GM12874 (cell line): ENCODE results near the gene TBC1D21.

ENCODE experiments used
- CTCF ChIP-seq: IDR thresholded peaks from 2 replicates; pipeline ENCODE4 v1.5.1; 2011; ENCODE audit warnings: low read depth, mild to moderate bottlenecking, control low read depth, low read length, moderate library complexity; ENCODE audit not compliant: insufficient read depth

The TBC1D21 gene, protein sequence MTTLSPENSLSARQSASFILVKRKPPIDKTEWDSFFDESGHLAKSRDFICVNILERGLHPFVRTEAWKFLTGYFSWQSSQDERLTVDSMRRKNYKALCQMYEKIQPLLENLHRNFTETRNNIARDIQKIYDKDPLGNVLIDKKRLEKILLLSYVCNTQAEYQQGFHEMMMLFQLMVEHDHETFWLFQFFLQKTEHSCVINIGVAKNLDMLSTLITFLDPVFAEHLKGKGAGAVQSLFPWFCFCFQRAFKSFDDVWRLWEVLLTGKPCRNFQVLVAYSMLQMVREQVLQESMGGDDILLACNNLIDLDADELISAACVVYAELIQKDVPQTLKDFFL

DNA sequence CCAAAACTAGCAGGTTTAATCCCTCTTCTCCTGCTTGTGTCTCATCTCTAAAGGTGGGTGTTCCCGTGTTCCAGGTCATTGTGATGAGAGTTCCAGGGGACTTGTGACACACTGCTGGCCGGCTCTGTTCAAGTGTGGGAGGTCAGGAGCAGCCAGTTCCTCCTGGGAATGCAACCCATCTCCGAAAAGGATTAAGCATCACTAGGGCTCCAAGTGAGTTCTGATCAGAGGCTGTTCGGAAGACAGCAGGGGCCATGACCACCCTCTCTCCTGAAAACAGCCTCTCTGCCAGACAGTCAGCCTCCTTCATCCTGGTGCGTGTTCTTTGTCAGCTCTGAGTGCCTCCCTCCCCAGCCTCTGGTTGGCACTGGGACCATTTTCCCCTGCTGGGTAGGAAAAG is at the start of gene TBC1D21:
TSS of gene TBC1D21 (plus strand) at position 109 of the 400 bp plus-strand sequence. CDS start at position 255, 146 bp downstream.
- TF ChIP-seq CTCF, result no peak

GRCh38 chr15:73826711-73827251 is 46.6 kb upstream of the TBC1D21 start:
- no peak for TF ChIP-seq CTCF

GRCh38 chr15:73829523-73829922 is 43.8 kb upstream of the TBC1D21 start:
- TF ChIP-seq CTCF, result no peak

DNA sequence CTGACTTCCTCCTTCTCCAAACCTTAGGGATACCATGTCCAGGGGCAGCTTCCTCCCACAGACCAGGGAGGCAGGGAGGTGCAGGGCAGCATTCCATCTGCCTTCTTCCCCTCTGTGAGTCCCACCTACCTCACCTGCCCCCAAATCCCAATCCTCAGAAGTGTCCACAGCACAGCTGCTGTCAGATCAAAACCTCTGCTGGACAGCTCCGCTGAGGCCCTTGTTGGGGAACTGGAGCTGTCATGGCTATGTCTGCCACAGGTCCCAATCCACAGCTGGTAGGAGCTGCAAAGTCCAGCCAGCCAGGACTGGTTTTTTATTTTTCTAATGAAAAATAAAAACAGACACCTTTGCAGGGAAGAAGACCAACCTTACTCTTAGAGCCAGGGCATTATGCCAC is 40.7 kb upstream of the TBC1D21 start:
- no peak for TF ChIP-seq CTCF

GRCh38 chr15:73836845-73837244 is 36.5 kb upstream of the TBC1D21 start:
- no peak for TF ChIP-seq CTCF

GRCh38 chr15:73838831-73839426 is 34.4 kb upstream of the TBC1D21 start:
- TF ChIP-seq CTCF, result no peak

- TF ChIP-seq CTCF, result no peak
Observed at GRCh38 chr15:73839699-73840377, 33.5 kb upstream of the TBC1D21 start.
